CD4-positive, alpha-beta T cell treated with Interleukin-17A for 4 hours (primary cell): ENCODE measurements around the gene DHCR7.

Experiments
- DNase-seq: peaks from one replicate; pipeline ENCODE4 v3.0.0-alpha.2; 2020; ENCODE audit warnings: mixed read lengths

The DHCR7 gene

DNA sequence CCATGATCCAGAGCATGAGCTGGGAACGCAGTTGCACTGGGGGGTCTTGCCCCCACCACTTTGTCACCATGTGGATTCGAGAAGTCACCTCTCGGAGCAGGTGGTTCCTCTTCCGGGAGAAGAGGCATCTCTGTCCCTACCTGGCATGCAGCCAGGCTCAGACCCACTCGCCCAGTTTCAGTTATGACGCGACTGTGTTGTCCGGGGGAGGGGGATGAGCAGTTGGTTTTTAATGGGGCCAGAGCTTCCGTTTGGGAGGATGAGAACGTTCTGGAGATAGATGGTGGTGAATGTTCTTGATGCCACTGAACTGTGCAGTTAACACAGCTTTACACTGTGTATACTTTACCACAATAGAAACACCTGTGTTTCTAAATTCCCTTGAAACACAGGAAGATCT lies 41.5 kb downstream of the DHCR7 start:
- DNase-seq: no peak

DNA sequence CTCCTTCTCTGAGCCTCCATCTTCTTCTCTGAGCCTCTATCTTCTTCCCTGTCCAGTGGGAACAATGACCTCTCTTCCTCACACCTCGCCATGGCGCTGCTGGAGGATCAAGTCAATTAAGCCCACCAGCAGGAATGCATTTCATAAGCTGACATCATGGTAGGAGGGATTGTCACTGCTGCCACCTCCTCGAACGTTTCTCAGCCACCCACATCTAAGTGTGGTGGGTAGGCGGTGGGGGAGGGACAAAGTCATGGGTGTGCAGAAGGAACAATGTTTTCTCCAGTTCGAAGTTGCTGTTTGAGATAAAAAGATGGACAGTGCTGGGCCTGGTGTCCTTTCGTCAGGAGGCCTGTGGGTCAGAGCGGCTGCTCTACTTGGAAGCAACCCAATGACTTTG lies 44.0 kb downstream of the DHCR7 start:
- DNase-seq: no peak

DNA sequence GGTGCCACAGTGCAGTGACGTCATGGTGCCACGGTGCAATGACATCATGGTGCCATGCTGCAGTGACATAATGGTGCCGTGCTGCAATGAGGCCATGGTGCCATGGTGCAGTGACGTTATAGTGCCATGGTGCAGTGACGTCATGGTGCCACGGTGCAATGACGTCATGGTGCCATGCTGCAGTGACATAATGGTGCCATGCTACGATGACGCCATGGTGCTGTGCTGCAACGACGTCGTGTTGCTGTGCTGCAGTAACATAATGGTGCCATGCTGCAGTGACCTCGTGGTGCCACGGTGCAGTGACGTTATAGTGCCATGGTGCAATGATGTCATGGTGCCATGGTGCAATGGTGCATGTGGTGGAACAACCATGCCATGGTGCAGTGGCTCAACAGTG lies 45.3 kb downstream of the DHCR7 start:
- DNase-seq: no peak

DNA sequence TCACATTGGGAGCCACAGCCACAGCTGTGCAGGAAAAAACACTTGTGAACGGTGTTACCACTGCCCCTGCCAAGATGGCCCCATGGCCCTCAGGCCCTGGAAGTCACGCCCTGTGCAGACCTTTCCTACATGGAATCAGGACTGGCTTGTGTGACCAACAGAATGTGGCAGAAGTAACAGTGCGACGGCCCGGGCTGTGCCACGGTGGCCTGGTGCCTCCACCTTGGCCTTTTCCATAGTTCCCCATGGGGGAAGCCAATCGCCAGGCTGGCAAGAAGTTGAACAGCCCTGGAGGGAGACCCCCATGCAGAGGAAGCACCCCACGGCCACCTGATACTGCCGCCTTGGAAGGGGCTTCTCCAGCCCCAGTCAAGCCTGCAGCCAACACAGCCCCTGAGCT lies 48.0 kb downstream of the DHCR7 start:
- no peak for DNase-seq

DNA sequence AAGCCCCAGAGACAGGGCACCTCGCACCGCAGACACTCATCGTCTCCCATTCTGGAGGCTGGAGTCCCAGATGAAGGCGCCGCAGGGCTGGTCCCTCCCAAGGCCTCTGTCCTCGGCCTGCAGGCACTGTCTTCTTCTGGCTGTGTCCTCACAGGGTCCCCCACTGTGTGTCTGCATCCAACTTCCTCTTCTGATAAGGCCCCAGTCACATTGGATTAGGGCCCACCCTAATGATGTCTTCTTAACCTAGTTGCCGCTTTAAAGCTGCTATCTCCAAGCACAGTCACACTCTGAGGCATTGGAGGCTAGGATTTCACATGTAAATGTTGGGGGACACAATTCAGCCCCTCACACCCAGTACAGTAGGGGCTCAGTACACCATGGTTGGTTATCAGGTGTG lies 48.9 kb downstream of the DHCR7 start:
- no peak for DNase-seq

GRCh38 chr11:71397961-71398360 lies 50.2 kb downstream of the DHCR7 start:
- no peak for DNase-seq

GRCh38 chr11:71397331-71397860 lies 50.8 kb downstream of the DHCR7 start:
- no peak for DNase-seq

DNA sequence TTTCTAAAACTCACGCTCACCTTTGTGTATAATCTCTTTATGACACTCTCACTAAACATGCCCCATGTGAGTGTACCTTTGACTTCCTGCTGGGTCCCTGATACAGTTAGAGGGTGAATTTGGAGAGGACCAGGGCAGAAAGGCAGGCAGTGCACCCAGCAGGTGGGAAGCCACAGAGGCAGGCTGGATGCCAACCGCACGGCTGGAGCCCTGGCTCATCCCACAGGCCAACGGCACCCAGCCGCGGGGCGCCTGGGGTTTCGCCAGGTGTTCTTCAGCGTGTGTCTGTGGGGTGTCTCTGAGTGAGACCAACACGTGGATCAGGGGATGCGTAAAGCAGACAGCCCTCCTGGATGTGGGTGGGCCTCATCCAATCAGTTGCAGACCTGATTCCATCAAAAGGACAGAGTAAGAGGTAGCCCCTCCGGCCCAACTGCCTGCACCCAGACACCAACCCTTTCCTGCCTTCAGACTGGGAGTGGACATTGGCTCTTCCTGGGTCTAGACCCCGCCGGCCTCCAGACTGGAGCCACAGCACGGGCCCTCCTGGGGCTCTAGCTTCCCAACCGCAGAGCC lies 51.6 kb downstream of the DHCR7 start:
- no peak for DNase-seq

DNA sequence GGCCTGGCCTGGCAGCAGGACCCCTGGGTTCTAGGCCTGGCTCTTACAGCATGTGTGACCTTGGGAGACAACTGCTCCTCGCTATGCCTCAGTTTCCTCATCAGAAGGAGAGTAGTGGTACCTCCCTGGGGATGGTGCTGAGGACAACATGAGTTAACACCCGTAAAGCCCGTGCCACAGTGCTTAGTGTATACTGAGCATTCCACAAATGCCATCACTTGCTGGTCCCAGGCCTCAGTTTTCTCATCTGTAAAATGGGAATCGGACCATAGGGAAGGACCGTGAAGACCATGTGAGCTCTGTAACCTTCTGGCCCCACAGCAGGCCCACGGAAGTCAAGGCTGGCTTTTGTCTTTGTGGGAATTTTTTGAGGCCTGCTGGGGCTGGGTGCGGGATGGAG lies 52.4 kb downstream of the DHCR7 start:
- DNase-seq: no peak

- DNase-seq: no peak
Measured at GRCh38 chr11:71395263-71395560, 53.0 kb downstream of the DHCR7 start.

- no peak for DNase-seq
Measured at GRCh38 chr11:71393283-71393682, 54.9 kb downstream of the DHCR7 start.

GRCh38 chr11:71391796-71392195 lies 56.4 kb downstream of the DHCR7 start:
- DNase-seq: no peak

- no peak for DNase-seq
Measured at GRCh38 chr11:71391352-71391751, 56.8 kb downstream of the DHCR7 start.

GRCh38 chr11:71388637-71389235 lies 59.5 kb downstream of the DHCR7 start:
- DNase-seq: no peak

DNA sequence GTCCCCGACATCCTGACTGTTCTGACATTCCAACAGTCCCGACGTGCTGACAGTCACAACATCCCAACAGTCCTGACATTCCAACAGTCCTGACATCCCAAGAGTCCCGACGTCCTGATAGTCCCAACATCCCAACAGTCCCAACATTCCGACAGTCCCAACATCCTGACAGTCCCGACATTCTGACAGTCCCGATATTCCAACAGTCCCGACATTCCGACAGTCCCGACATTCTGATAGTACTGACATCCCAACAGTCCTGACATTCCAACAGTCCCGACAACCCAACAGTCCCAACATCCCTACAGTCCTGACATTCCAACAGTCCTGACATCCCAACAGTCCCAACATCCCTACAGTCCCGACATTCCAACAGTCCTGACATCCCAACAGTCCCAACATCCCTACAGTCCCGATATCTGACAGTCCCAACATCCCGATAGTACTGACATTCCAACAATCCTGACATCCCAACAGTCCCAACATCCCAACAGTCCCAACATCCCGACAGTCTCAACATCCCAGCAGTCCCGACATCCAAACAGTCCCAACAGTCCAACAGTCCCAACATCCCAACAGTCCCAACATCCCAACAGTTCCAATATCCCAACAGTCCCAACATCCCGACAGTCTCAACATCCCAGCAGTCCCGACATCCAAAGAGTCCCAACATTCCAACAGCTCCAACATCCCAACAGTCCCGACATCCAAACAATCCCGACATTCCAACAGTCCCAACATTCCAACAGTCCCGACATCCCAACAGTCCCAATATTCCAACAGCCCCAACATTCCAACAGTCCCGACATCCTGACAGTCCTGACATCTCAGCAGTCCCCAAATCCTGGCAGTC lies 60.2 kb downstream of the DHCR7 start:
- DNase-seq: no peak

DNA sequence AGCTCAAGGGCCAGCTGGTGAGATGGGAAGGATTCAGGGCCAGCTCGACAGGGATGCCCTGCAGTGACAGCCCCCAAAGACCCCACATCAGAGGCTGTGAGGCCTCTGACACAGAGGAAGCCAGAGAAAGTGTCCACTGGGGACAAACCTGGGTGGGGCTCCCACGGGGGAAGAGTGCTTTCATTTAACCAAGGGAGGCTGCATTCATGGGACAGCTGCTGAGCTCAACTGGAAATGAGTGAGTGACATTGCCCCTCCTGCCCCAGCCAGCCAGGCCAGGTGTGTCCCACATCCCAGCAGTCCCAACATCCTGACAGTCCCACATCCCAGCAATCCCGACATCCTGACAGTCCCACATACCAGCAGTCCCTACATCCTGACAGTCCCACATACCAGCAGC lies 61.0 kb downstream of the DHCR7 start:
- no peak for DNase-seq

DNA sequence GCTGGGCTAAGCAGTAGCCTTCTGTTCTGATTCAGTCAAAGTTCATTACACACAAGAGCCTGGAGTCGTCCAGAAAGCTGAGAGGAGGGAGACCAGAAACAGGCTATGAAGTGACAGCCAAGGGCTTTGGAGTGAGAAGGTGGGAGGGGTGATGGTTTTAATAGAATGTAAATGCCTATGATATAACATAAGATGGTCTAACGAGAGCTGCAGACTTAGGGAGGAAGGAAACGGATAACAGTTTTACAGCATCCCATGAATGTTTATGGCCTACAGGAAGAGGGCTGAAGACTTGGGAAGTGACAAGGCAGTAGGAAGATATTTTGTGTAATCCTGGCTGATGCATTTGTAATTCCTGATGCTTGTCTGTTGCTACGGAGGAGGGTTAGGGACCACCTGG lies 62.0 kb downstream of the DHCR7 start:
- no peak for DNase-seq

DNA sequence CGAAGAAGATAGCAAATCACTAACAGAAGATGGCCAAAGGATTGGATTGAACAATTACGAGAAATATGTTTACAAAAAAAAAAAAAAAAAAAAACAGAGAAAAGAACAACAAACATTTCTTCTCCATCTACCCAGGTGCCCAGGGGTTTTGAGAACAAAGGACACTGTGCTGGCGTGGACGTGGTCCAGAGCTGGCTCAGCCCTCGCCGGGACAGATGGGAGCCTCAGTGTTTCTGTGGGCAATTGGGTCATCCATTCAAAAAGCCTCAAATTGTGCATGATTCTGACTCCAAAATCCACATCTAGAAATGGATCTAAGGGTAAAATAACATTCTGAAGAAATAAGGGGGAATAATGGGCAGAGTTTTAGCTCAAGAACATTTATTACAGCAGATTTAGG lies 63.1 kb downstream of the DHCR7 start:
- DNase-seq: no peak

- DNase-seq: no peak
Measured at GRCh38 chr11:71384561-71384960, 63.6 kb downstream of the DHCR7 start.
